GM23338 (cell line): ENCODE data around the gene PCBP4. TPM values are rescaled to one million over a fixed set of nuclear protein-coding genes. Genes with fewer than 3 reads are reported as not detected.

Experiments used
- ATAC-seq: fragments of 200-7000 bp; cut with Tn5 transposase; 3 replicates; pipeline ENCODE4 v1.9.1; 2020
- DNase-seq: peaks from one replicate; pipeline ENCODE4 v3.0.0-alpha.2; 2015; ENCODE audit warnings: low spot score
- H2AFZ ChIP-seq: fragments of 200-600 bp; sonication (generic); 2 replicates; pipeline ENCODE4 v1.8.0; 2016; ENCODE audit warnings: antibody characterized with exemption, mild to moderate bottlenecking, moderate library complexity
- H3F3A ChIP-seq: fragments of 200-600 bp; sonication (generic); replicated peaks from 2 replicates; pipeline ENCODE4 v1.8.0; 2017; ENCODE audit warnings: antibody characterized with exemption, mixed run types, low read depth
- H3K27ac ChIP-seq: fragments of 200-600 bp; sonication (generic); 2 replicates; pipeline ENCODE4 v1.6.1; 2016; ENCODE audit warnings: low read depth
- H3K27me3 ChIP-seq: fragments of 200-600 bp; sonication (generic); 2 replicates; pipeline ENCODE4 v1.8.0; 2016; ENCODE audit warnings: mild to moderate bottlenecking, mixed run types, moderate library complexity; ENCODE audit not compliant: insufficient read depth
- H3K36me3 ChIP-seq: fragments of 200-600 bp; sonication (generic); 2 replicates; pipeline ENCODE4 v1.8.0; 2016; ENCODE audit warnings: mild to moderate bottlenecking; ENCODE audit not compliant: insufficient read depth
- H3K4me1 ChIP-seq: fragments of 200-600 bp; sonication (generic); 2 replicates; pipeline ENCODE4 v1.8.0; 2016; ENCODE audit warnings: mild to moderate bottlenecking, moderate library complexity; ENCODE audit not compliant: insufficient read depth
- H3K4me2 ChIP-seq: fragments of 200-600 bp; sonication (generic); 2 replicates; pipeline ENCODE4 v1.7.1; 2017; ENCODE audit warnings: mixed run types
- H3K4me3 ChIP-seq: fragments of 200-600 bp; sonication (generic); 2 replicates; pipeline ENCODE4 v1.6.1; 2016; ENCODE audit warnings: mixed run types
- H3K79me2 ChIP-seq: fragments of 200-600 bp; sonication (generic); replicated peaks from 2 replicates; pipeline ENCODE4 v1.8.0; 2017; ENCODE audit warnings: mild to moderate bottlenecking; ENCODE audit not compliant: insufficient read depth
- H3K9me2 ChIP-seq: fragments of 200-600 bp; sonication (generic); 2 replicates; pipeline ENCODE4 v1.8.0; 2017; ENCODE audit not compliant: insufficient read depth
- H4K20me1 ChIP-seq: fragments of 200-600 bp; sonication (generic); replicated peaks from 2 replicates; pipeline ENCODE4 v1.8.0; 2017; ENCODE audit warnings: mild to moderate bottlenecking; ENCODE audit not compliant: insufficient read depth
- H3K27ac Mint-ChIP-seq: 2 replicates; pipeline ENCODE4 v1.8.0; 2020; ENCODE audit warnings: inconsistent platforms, mild to moderate bottlenecking, moderate library complexity, mixed read lengths
- H3K27me3 Mint-ChIP-seq: 3 replicates; pipeline ENCODE4 v1.8.0; 2022; ENCODE audit warnings: low read depth, mild to moderate bottlenecking, moderate library complexity, mixed read lengths, inconsistent platforms; ENCODE audit not compliant: insufficient read depth, poor library complexity
- H3K36me3 Mint-ChIP-seq: 3 replicates; pipeline ENCODE4 v1.8.0; 2021; ENCODE audit warnings: low read depth, mild to moderate bottlenecking, inconsistent platforms, moderate library complexity, mixed read lengths
- H3K4me1 Mint-ChIP-seq: 3 replicates; pipeline ENCODE4 v1.8.0; 2020; ENCODE audit warnings: mild to moderate bottlenecking, inconsistent platforms, mixed read lengths
- H3K4me3 Mint-ChIP-seq: 3 replicates; pipeline ENCODE4 v1.8.0; 2021; ENCODE audit warnings: moderate library complexity, mild to moderate bottlenecking, inconsistent platforms, mixed read lengths
- H3K9me3 Mint-ChIP-seq: 3 replicates; pipeline ENCODE4 v1.8.0; 2020; ENCODE audit warnings: moderate library complexity, mild to moderate bottlenecking, inconsistent platforms, mixed read lengths
- CTCF ChIP-seq, 2 experiments: fragments of 200-600 bp in 1 of 2; sonication (generic) in 1 of 2; conservative IDR thresholded peaks; 2 replicates each; pipeline versions ENCODE4 v1.5.1 to v1.6.1; 2016 to 2017; ENCODE audit warnings: antibody characterized with exemption in 2 of 2, low read depth in 2 of 2, mild to moderate bottlenecking in 2 of 2, moderate library complexity in 1 of 2
- POLR2AphosphoS5 ChIP-seq: IDR thresholded peaks from 2 replicates; pipeline ENCODE4 v1.6.1; 2016; ENCODE audit warnings: antibody characterized with exemption, low read depth
- ZNF462 ChIP-seq: fragments of 250-450 bp; sonication (Bioruptor Pico); IDR thresholded peaks from 2 replicates; pipeline ENCODE4 v1.5.0; 2020; ENCODE audit warnings: mild to moderate bottlenecking, moderate library complexity
- long read RNA-seq: library from polyadenylated mRNA; unstranded; transcript quantifications from one replicate; pipeline ENCODE4 v2.0.0, GENCODE V29; 2020; ENCODE audit not compliant: unreplicated experiment
- polyA plus RNA-seq: library from polyadenylated mRNA; unstranded; fragments of >200 nt; fragmentation: Nextera tagmentation; extraction: Ambion mirVana; gene quantifications from 2 replicates; pipeline ENCODE4 v1.2.1, GENCODE V29; 2016
- total RNA-seq: library from RNA; depleted of rRNA; stranded (reverse); fragments of >200 nt; shearing (Covaris generic); gene quantifications from 2 replicates; pipeline ENCODE4 v1.2.3, GENCODE V29; 2014; rRNA removed
- TF ChIP-seq, protein P1 (sequence below): IDR thresholded peaks from 2 replicates; pipeline ENCODE4 v1.6.1; 2016; ENCODE audit warnings: antibody characterized with exemption

The PCBP4 gene
- total RNA-seq (26.8 and 37.6 TPM in 2 replicates), polyA plus RNA-seq (11.8 and 14.1 TPM in 2 replicates)
- long read RNA-seq, partial matches to known transcripts, result 3 of 12 reads
- long read RNA-seq, other reads (novel, unspliced or antisense), result 8 of 12 reads

GRCh38 chr3:51967384-51968169, at the start of gene PCBP4:
PCBP4 (minus strand) TSS chr3:51967454; CDS start chr3:51961240, 6,214 bp downstream.
- H3K4me3 ChIP-seq, result peak within 1 kb of the TSS; percentile 95
- Mint-ChIP-seq H3K4me1 (peaks cover 57% of the 10 kb centered on the region), H3K27me3 (peaks cover 28% of the 10 kb centered on the region), H3K36me3 (peaks cover 7% of the 10 kb centered on the region; the same call in 2 of the 3 replicates), H3K4me3 (peak within 1 kb of the TSS; percentile 85), H3K9me3 (no peaks in the 10 kb centered on the region; the same call in 2 of the 3 replicates), H3K27ac (peak within 1 kb of the TSS; percentile 97)
- peak within 1 kb of the TSS; percentile 97 for H3K27ac ChIP-seq
- peaks cover 9% of the 10 kb centered on the region; the same call in 1 of the 2 replicates for H3K27me3 ChIP-seq
- TF ChIP-seq CTCF (conservative IDR thresholded peaks at IDR 0.05; ENCODE audit: low read depth in 2 of 2) (no peak), POLR2AphosphoS5 (peak; percentile 60; the same call in 1 of the 2 replicates)
- ATAC-seq, result peak; percentile 31
- no peaks in the 10 kb centered on the region for H4K20me1 ChIP-seq
- no peaks in the 10 kb centered on the region for H3K79me2 ChIP-seq
- H3K4me2 ChIP-seq, result peak within 1 kb of the TSS; percentile 100
- peak; percentile 70 for DNase-seq
- H3F3A ChIP-seq, result peaks cover 13% of the 10 kb centered on the region; the same call in 1 of the 2 replicates
- peak within 1 kb of the TSS; percentile 38; the same call in 1 of the 2 replicates for H2AFZ ChIP-seq
- peaks cover 37% of the 10 kb centered on the region for H3K4me1 ChIP-seq
- H3K9me2 ChIP-seq, result no peaks in the 10 kb centered on the region
- H3K36me3 ChIP-seq, result no peaks in the 10 kb centered on the region

DNA sequence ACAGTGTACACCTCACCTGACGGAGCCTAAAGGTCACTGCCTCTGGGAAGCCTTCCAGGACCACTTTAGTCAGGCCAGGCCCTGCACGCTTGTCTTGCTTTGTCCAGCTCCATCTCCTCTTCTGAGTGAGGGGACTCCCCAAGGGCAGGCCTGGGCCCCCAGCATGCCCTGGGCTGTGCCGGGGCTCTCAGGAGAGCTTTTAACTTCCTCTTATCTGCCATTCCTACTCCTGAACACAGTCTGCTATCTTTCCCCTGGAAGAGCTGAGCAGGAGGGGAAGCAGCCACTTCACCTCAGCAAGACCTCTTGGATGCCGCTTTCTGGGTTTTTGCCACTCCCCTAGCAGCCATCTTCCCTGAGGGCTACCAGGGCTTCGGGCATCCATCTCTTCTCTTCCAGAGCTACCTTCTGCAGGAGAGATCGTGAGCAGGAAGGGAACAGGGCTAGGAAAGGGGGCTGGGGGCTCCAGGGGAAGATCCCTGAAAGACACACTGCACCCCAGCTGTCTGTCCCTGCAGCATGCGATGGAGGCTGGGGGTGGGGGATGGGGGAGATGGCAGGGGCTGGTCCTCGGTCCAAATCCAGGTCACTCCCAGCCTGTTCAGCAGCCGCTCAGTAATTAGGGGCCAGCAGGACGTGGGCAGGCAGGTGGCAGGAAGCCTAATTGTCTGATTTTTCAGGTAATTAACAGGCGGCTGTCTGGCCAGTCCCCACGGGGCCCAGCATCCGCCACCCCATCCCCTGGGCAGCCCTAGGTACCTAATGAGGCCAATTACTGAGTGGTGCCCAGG, 48.4 kb upstream of the PCBP4 start:
- Mint-ChIP-seq H3K9me3 (no peaks in the 10 kb centered on the region), H3K4me1 (peaks cover 7% of the 10 kb centered on the region; the same call in 2 of the 3 replicates), H3K36me3 (no peaks in the 10 kb centered on the region; the same call in 2 of the 3 replicates), H3K27ac (no peak overlapping the region), H3K4me3 (no peak overlapping the region), H3K27me3 (peaks cover 21% of the 10 kb centered on the region)
- H3K27ac ChIP-seq, result no peak overlapping the region
- H3K4me2 ChIP-seq, result no peak overlapping the region
- H2AFZ ChIP-seq, result no peak overlapping the region
- H3K27me3 ChIP-seq, result no peaks in the 10 kb centered on the region
- H3K79me2 ChIP-seq, result no peaks in the 10 kb centered on the region
- ATAC-seq, result no peak
- H3K4me1 ChIP-seq, result no peaks in the 10 kb centered on the region
- peaks cover 6% of the 10 kb centered on the region; the same call in 1 of the 2 replicates for H3K9me2 ChIP-seq
- no peaks in the 10 kb centered on the region for H4K20me1 ChIP-seq
- H3F3A ChIP-seq, result no peaks in the 10 kb centered on the region
- no peak for DNase-seq
- TF ChIP-seq ZNF462 (CRISPR knock-in tag), result no peak
- TF ChIP-seq, protein P1, sequence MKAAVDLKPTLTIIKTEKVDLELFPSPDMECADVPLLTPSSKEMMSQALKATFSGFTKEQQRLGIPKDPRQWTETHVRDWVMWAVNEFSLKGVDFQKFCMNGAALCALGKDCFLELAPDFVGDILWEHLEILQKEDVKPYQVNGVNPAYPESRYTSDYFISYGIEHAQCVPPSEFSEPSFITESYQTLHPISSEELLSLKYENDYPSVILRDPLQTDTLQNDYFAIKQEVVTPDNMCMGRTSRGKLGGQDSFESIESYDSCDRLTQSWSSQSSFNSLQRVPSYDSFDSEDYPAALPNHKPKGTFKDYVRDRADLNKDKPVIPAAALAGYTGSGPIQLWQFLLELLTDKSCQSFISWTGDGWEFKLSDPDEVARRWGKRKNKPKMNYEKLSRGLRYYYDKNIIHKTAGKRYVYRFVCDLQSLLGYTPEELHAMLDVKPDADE, result no peak
- no peaks in the 10 kb centered on the region for H3K36me3 ChIP-seq
- H3K4me3 ChIP-seq, result no peak overlapping the region
